LNCAP (cell line): Measurements from ENCODE around the gene CDH11.

Source experiments
- CTCF ChIP-seq: fragments of 450-650 bp; IDR thresholded peaks from 2 replicates; pipeline ENCODE4 v1.5.1; 2017; ENCODE audit warnings: mild to moderate bottlenecking

Gene CDH11

GRCh38 chr16:64903770-64904169 lies 218.1 kb downstream of the CDH11 start:
- TF ChIP-seq CTCF = no peak

GRCh38 chr16:64900517-64900916 lies 221.3 kb downstream of the CDH11 start:
- TF ChIP-seq CTCF = no peak

- no peak for TF ChIP-seq CTCF
Measured at GRCh38 chr16:64900019-64900418, 221.8 kb downstream of the CDH11 start.

GRCh38 chr16:64898159-64898558 lies 223.7 kb downstream of the CDH11 start:
- TF ChIP-seq CTCF = no peak
